ENCODE data around the gene NFIA. TPM values are rescaled to one million over a fixed set of nuclear protein-coding genes. Genes with fewer than 3 reads are reported as not detected.

Gene NFIA
- total RNA-seq, 1 donor from 2014 or later = 16.2 TPM

- no peaks in the 10 kb centered on the region for H3K27me3 Mint-ChIP-seq (ENCODE audit: unreplicated experiment)
- no peak overlapping the region for H3K4me3 Mint-ChIP-seq (ENCODE audit: unreplicated experiment)
- DNase-seq (ENCODE audit: low spot score) = no peak
- no peaks in the 10 kb centered on the region for H3K36me3 Mint-ChIP-seq (ENCODE audit: low read depth, unreplicated experiment)
- TF ChIP-seq CTCF (IDR thresholded peaks at IDR 0.05; ENCODE audit: unreplicated experiment) = no peak
- peaks cover 8% of the 10 kb centered on the region for H3K4me1 Mint-ChIP-seq (ENCODE audit: unreplicated experiment)
- H3K27ac Mint-ChIP-seq (ENCODE audit: unreplicated experiment) = no peak overlapping the region
- no peaks in the 10 kb centered on the region for H3K9me3 Mint-ChIP-seq (ENCODE audit: unreplicated experiment)
Measured at GRCh38 chr1:61187352-61188086, 105.2 kb downstream of the NFIA start.

- Mint-ChIP-seq H3K27ac (ENCODE audit: unreplicated experiment) (no peak overlapping the region), H3K27me3 (ENCODE audit: unreplicated experiment) (no peaks in the 10 kb centered on the region), H3K9me3 (ENCODE audit: unreplicated experiment) (no peaks in the 10 kb centered on the region), H3K4me3 (ENCODE audit: unreplicated experiment) (no peak overlapping the region), H3K36me3 (ENCODE audit: low read depth, unreplicated experiment) (no peaks in the 10 kb centered on the region), H3K4me1 (ENCODE audit: unreplicated experiment) (peaks cover 8% of the 10 kb centered on the region)
- no peak for TF ChIP-seq CTCF (IDR thresholded peaks at IDR 0.05; ENCODE audit: unreplicated experiment)
- DNase-seq (ENCODE audit: low spot score) = no peak
Measured at GRCh38 chr1:61190153-61190552, 107.8 kb downstream of the NFIA start.

- no peak for DNase-seq (ENCODE audit: low spot score)
- no peak for TF ChIP-seq CTCF (IDR thresholded peaks at IDR 0.05; ENCODE audit: unreplicated experiment)
- H3K4me3 Mint-ChIP-seq (ENCODE audit: unreplicated experiment) = no peak overlapping the region
- H3K4me1 Mint-ChIP-seq (ENCODE audit: unreplicated experiment) = peaks cover 8% of the 10 kb centered on the region
- H3K9me3 Mint-ChIP-seq (ENCODE audit: unreplicated experiment) = no peaks in the 10 kb centered on the region
- H3K36me3 Mint-ChIP-seq (ENCODE audit: low read depth, unreplicated experiment) = no peaks in the 10 kb centered on the region
- no peak overlapping the region for H3K27ac Mint-ChIP-seq (ENCODE audit: unreplicated experiment)
- no peaks in the 10 kb centered on the region for H3K27me3 Mint-ChIP-seq (ENCODE audit: unreplicated experiment)
Measured at GRCh38 chr1:61190618-61191432, 108.5 kb downstream of the NFIA start.

GRCh38 chr1:61191433-61191720 is 109.0 kb downstream of the NFIA start:
- Mint-ChIP-seq H3K4me3 (ENCODE audit: unreplicated experiment) (no peak overlapping the region), H3K9me3 (ENCODE audit: unreplicated experiment) (no peaks in the 10 kb centered on the region), H3K36me3 (ENCODE audit: low read depth, unreplicated experiment) (no peaks in the 10 kb centered on the region), H3K4me1 (ENCODE audit: unreplicated experiment) (peaks cover 8% of the 10 kb centered on the region), H3K27ac (ENCODE audit: unreplicated experiment) (no peak overlapping the region), H3K27me3 (ENCODE audit: unreplicated experiment) (no peaks in the 10 kb centered on the region)
- no peak for DNase-seq (ENCODE audit: low spot score)
- no peak for TF ChIP-seq CTCF (IDR thresholded peaks at IDR 0.05; ENCODE audit: unreplicated experiment)

Data from endothelial cell (in vitro differentiated cells).